NT2/D1 (cell line): Measurements from ENCODE around the gene MROH8.

Source experiments
- SUZ12 ChIP-seq: IDR thresholded peaks from 2 replicates; pipeline ENCODE4 v1.6.1; 2011; ENCODE audit not compliant: insufficient read length, insufficient read depth; ENCODE audit errors: extremely low read depth
- ZNF274 ChIP-seq: IDR thresholded peaks from 2 replicates; pipeline ENCODE4 v1.6.1; 2011; ENCODE audit warnings: mild to moderate bottlenecking, low read depth, low read length

DNA sequence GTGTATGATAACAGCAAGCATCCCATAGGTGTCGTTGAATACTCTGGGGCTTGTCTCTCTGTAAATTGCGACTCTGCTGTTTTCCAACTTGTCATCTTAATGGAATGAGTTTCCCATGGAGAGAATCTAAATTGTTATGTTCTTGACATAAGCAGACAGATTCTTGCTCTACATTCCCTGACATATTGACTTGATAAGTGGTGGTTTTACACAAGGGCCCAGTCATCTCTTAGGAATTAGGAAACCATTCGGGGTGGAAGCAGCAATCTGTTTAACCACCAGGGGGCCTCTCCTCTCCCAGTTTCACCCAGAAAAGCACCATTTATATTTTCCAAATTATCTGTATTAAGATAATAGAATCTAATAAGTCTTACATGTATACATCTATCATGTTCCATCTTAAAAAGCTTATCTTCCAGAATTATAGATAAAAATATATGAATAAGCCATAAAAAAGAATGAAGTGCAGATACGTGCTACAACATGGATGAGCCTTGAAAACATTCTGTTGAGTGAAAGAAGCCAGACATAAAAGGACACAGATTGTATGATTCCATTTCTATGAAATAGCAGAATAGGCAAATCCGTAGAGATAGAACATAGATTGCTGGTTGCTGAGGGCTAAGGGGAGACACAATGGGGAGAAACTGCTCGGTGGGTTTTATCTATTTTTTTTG lies 23.1 kb upstream of the MROH8 start:
- TF ChIP-seq SUZ12 (no peak), ZNF274 (no peak)
